ENCODE results near the gene SLC16A8. TPM values are rescaled to one million over a fixed set of nuclear protein-coding genes. Genes with fewer than 3 reads are reported as not detected.
A peak's percentile ranks its signal among the peaks of the same experiment; 100 is the strongest.

SLC16A8 gene
- total and polyA plus RNA-seq, 4 donors, result 0.32 to 0.64 (median 0.39) TPM; not detected in 1

- Histone ChIP-seq H3K36me3 (ENCODE audit: control insufficient read depth in 4 of 4, insufficient read depth in 4 of 4, low read length in 4 of 4) (peaks cover 0 to 11% (median 6%) of the 10 kb centered on the region in 4 donors), H3K4me3 (peak within 1 kb of the TSS; percentile 54), H3K9ac (ENCODE audit: insufficient read depth in 1 of 2, low read length in 2 of 2) (peak within 1 kb of the TSS; percentile 72 to 76), H3K27ac (ENCODE audit: low read depth in 1 of 2, low read length in 1 of 2) (peak within 1 kb of the TSS; percentile 64 to 95), H3K4me1 (ENCODE audit: control insufficient read depth in 5 of 5, insufficient read depth in 5 of 5, low read length in 5 of 5) (peaks cover 0 to 9% (median 3%) of the 10 kb centered on the region in 5 donors), H3K9me3 (ENCODE audit: control insufficient read depth in 4 of 4, insufficient read depth in 3 of 4, low read length in 3 of 4) (no peaks in the 10 kb centered on the region), H3K27me3 (ENCODE audit: control insufficient read depth in 3 of 3, insufficient read depth in 3 of 3, low read length in 2 of 3) (no peaks in the 10 kb centered on the region)
- ATAC-seq (ENCODE audit: insufficient read depth, low FRiP score) (peak; percentile 90), DNase-seq (peak; percentile 92 to 95 (median 94))
- no peak for TF ChIP-seq CTCF (IDR thresholded peaks at IDR 0.05; ENCODE audit: control extremely low read depth, extremely low read depth)
- 2 to 3% methylated on average over 44 to 47 of the region's 47 CpGs for WGBS, 2 donors
Measured at GRCh38 chr22:38056969-38057891, 26.8 kb downstream of the SLC16A8 start, which contains the start of gene PICK1. Gene PICK1 (plus strand): TSS chr22:38057404. CDS start chr22:38057810, 406 bp downstream.

GRCh38 chr22:38051900-38052862, 31.8 kb downstream of the SLC16A8 start:
- Histone ChIP-seq H3K4me1 (ENCODE audit: control insufficient read depth in 5 of 5, insufficient read depth in 5 of 5, low read length in 5 of 5) (peaks cover 0 to 3% (median 0%) of the 10 kb centered on the region in 5 donors), H3K27ac (ENCODE audit: low read depth in 1 of 2, low read length in 1 of 2) (no peak overlapping the region)
- 33 to 34% methylated on average over 30 of the region's 30 CpGs for WGBS, 2 donors

GRCh38 chr22:38051261-38051660, 32.7 kb downstream of the SLC16A8 start:
- Histone ChIP-seq H3K27me3 (ENCODE audit: control insufficient read depth in 3 of 3, insufficient read depth in 3 of 3, low read length in 2 of 3) (no peaks in the 10 kb centered on the region), H3K9me3 (ENCODE audit: control insufficient read depth in 4 of 4, insufficient read depth in 3 of 4, low read length in 3 of 4) (no peaks in the 10 kb centered on the region), H3K36me3 (ENCODE audit: control insufficient read depth in 4 of 4, insufficient read depth in 4 of 4, low read length in 4 of 4) (no peaks in the 10 kb centered on the region), H3K9ac (ENCODE audit: insufficient read depth in 1 of 2, low read length in 2 of 2) (no peak overlapping the region), H3K4me1 (ENCODE audit: control insufficient read depth in 5 of 5, insufficient read depth in 5 of 5, low read length in 5 of 5) (peaks cover 0 to 3% (median 0%) of the 10 kb centered on the region in 5 donors), H3K4me3 (no peak overlapping the region), H3K27ac (ENCODE audit: low read depth in 1 of 2, low read length in 1 of 2) (no peak overlapping the region)
- ATAC-seq (ENCODE audit: insufficient read depth, low FRiP score) (no peak), DNase-seq (no peak)
- WGBS, 2 donors, result 77 to 86% methylated on average over 8 of the region's 8 CpGs
- TF ChIP-seq CTCF (IDR thresholded peaks at IDR 0.05; ENCODE audit: control extremely low read depth, extremely low read depth), result no peak

More at GRCh38 chr22:38051900-38052862, 31.8 kb downstream of the SLC16A8 start:
- Histone ChIP-seq H3K27me3 (ENCODE audit: control insufficient read depth in 3 of 3, insufficient read depth in 3 of 3, low read length in 2 of 3) (no peaks in the 10 kb centered on the region), H3K36me3 (ENCODE audit: control insufficient read depth in 4 of 4, insufficient read depth in 4 of 4, low read length in 4 of 4) (no peaks in the 10 kb centered on the region), H3K4me3 (no peak overlapping the region), H3K9me3 (ENCODE audit: control insufficient read depth in 4 of 4, insufficient read depth in 3 of 4, low read length in 3 of 4) (no peaks in the 10 kb centered on the region), H3K9ac (ENCODE audit: insufficient read depth in 1 of 2, low read length in 2 of 2) (no peak overlapping the region)
- peak; percentile 83 to 84 (median 84) for DNase-seq
- TF ChIP-seq CTCF (IDR thresholded peaks at IDR 0.05; ENCODE audit: control extremely low read depth, extremely low read depth), result peak; percentile 87
- ATAC-seq (ENCODE audit: insufficient read depth, low FRiP score), result no peak

All from lung (tissue), 12 donors.